IMR-90 (cell line): ENCODE measurements around the gene ATP1B2.

Experiments
- BHLHE40 ChIP-seq: fragments of 150-350 bp; IDR thresholded peaks from 2 replicates; pipeline ENCODE4 v1.6.1; 2016; ENCODE audit warnings: mild to moderate bottlenecking, low read depth, low read length
- TF ChIP-seq, protein P1 (sequence below): conservative IDR thresholded peaks from 2 replicates; pipeline ENCODE4 v1.5.1; 2012; ENCODE audit warnings: mild to moderate bottlenecking, low read depth, low read length, improper control_type of control experiment
- TF ChIP-seq, protein P2 (sequence below): fragments of 150-350 bp; IDR thresholded peaks from 2 replicates; pipeline ENCODE4 v1.6.1; 2016; ENCODE audit warnings: low read depth, mild to moderate bottlenecking, low read length, moderate library complexity, borderline replicate concordance

DNA sequence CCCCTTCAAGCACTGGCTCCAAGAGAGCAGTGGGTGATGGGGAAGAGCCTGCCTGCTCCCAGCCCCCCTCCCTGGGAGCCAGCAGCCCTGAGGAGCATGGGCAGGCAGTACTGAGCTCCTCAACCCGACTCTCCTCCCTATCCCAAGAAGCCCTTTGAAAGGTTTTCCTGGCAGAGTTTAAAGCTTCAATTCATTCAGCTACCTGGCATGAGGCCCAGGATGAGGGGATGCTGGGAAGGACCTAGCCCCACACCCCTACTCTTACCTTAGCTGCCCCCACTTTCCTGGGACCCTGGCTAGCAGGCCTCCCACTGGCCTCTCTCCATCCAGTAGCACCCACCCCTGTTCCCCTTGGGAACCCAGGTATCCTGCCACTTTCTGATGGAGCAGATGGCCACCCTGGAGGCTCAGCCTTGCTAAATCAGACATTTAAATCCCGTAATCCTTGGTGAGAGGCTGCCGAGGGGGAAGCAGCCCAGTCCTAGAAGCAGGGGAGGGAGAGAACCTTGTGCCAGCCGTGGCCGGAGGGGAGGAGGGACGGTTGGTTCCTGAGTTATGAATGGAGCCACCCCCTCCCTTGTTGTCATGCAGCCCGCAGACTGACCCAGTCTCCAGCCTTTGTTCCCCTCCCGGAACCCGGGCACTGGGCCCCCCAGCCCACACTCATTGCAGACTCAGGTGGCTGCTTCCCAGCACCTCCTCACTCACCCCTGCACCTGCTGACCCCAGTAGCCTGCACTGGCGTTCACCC, 17.1 kb downstream of the ATP1B2 start:
- TF ChIP-seq BHLHE40: no peak
- TF ChIP-seq, protein P1, sequence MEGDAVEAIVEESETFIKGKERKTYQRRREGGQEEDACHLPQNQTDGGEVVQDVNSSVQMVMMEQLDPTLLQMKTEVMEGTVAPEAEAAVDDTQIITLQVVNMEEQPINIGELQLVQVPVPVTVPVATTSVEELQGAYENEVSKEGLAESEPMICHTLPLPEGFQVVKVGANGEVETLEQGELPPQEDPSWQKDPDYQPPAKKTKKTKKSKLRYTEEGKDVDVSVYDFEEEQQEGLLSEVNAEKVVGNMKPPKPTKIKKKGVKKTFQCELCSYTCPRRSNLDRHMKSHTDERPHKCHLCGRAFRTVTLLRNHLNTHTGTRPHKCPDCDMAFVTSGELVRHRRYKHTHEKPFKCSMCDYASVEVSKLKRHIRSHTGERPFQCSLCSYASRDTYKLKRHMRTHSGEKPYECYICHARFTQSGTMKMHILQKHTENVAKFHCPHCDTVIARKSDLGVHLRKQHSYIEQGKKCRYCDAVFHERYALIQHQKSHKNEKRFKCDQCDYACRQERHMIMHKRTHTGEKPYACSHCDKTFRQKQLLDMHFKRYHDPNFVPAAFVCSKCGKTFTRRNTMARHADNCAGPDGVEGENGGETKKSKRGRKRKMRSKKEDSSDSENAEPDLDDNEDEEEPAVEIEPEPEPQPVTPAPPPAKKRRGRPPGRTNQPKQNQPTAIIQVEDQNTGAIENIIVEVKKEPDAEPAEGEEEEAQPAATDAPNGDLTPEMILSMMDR: no peak
- TF ChIP-seq, protein P2, sequence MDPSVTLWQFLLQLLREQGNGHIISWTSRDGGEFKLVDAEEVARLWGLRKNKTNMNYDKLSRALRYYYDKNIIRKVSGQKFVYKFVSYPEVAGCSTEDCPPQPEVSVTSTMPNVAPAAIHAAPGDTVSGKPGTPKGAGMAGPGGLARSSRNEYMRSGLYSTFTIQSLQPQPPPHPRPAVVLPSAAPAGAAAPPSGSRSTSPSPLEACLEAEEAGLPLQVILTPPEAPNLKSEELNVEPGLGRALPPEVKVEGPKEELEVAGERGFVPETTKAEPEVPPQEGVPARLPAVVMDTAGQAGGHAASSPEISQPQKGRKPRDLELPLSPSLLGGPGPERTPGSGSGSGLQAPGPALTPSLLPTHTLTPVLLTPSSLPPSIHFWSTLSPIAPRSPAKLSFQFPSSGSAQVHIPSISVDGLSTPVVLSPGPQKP: no peak
